ENCODE measurements around the gene PCBP3. TPM values are rescaled to one million over a fixed set of nuclear protein-coding genes. Genes with fewer than 3 reads are reported as not detected.

PCBP3 gene
- total and polyA plus RNA-seq, 2 of the 8 experiments (the other 6 are each of a cell fraction or from before 2014, with no cell fraction given): 3.5 to 6.3 TPM

GRCh38 chr21:45753445-45753844, 109.9 kb downstream of the PCBP3 start:
- Histone ChIP-seq H4K20me1 (replicated peaks in 1 of 2; ENCODE audit: control insufficient read depth in 1 of 2, insufficient read depth in 2 of 2, low read length in 2 of 2) (no peaks in the 10 kb centered on the region), H2BK12ac (ENCODE audit: low read depth, low read length) (no peak overlapping the region), H3K36me3 (ENCODE audit: control insufficient read depth in 2 of 4, insufficient read depth in 4 of 4, low read length in 3 of 4) (no peaks in the 10 kb centered on the region), H2AFZ (ENCODE audit: low read length) (no peak overlapping the region), H3K27ac (ENCODE audit: low read depth, low read length) (no peak overlapping the region), H3K4me2 (ENCODE audit: insufficient read depth in 1 of 2, low read depth in 2 of 2, low read length in 2 of 2) (no peak overlapping the region), H2BK15ac (ENCODE audit: low read length) (no peak overlapping the region), H3K9ac (replicated peaks in 1 of 4; ENCODE audit: extremely low read depth in 1 of 4, low read depth in 3 of 4, low read length in 3 of 4) (no peak overlapping the region), H3K4ac (replicated peaks; ENCODE audit: insufficient read length, low read depth, low read length) (no peak overlapping the region), H2AK5ac (ENCODE audit: low read depth, low read length) (no peak overlapping the region), H3K79me2 (ENCODE audit: control insufficient read depth in 1 of 2, insufficient read depth in 2 of 2, low read length in 2 of 2) (no peaks in the 10 kb centered on the region), H2BK5ac (ENCODE audit: low read depth, low read length) (no peak overlapping the region), H3K4me1 (replicated peaks in 1 of 4; ENCODE audit: control insufficient read depth in 3 of 4, insufficient read depth in 4 of 4, low read length in 3 of 4) (no peaks in the 10 kb centered on the region), H2BK120ac (replicated peaks; ENCODE audit: low read depth, low read length) (no peak overlapping the region), H2BK20ac (ENCODE audit: low read length) (no peak overlapping the region), H3K9me3 (ENCODE audit: insufficient read depth in 2 of 2, low read depth in 1 of 2, low read length in 1 of 2) (no peaks in the 10 kb centered on the region), H3K4me3 (ENCODE audit: extremely low read depth in 1 of 4, insufficient read depth in 2 of 4, low read depth in 3 of 4, low read length in 4 of 4) (no peak overlapping the region), H3K79me1 (ENCODE audit: low read depth, low read length) (no peaks in the 10 kb centered on the region), H4K91ac (replicated peaks; ENCODE audit: insufficient read length, low read length) (no peak overlapping the region), H3K23me2 (ENCODE audit: low read depth, low read length) (no peaks in the 10 kb centered on the region), H3K23ac (ENCODE audit: insufficient read length) (no peak overlapping the region), H4K5ac (ENCODE audit: insufficient read length, low read depth, low read length) (no peak overlapping the region), H4K8ac (ENCODE audit: extremely low read depth, insufficient read depth, low read length) (no peak overlapping the region), H3K56ac (replicated peaks; ENCODE audit: insufficient read length, low read depth, low read length) (no peak overlapping the region), H3K18ac (ENCODE audit: extremely low read depth, low read length) (no peak overlapping the region), H3K27me3 (replicated peaks in 1 of 4; ENCODE audit: control insufficient read depth in 3 of 4, extremely low read depth in 1 of 4, insufficient read depth in 3 of 4, low read length in 3 of 4) (no peaks in the 10 kb centered on the region), H3K14ac (ENCODE audit: insufficient read length) (no peak overlapping the region)
- TF ChIP-seq BCL11A (IDR thresholded peaks at IDR 0.05; ENCODE audit: low read depth in 2 of 2, low read length in 2 of 2): no peak
- WGBS, 2 experiments (ENCODE audit: extremely low coverage in 1 of 2, insufficient coverage in 1 of 2, insufficient read length in 1 of 2, insufficient replicate concordance in 2 of 2, low coverage in 1 of 2, low lambda C conversion rate in 2 of 2, missing lambda C conversion rate in 1 of 2): 81% methylated on average over 1 of the region's 1 CpG; no CpG with 5 or more reads in 1 of the 2 experiments
- ChIA-PET CTCF (ENCODE audit: partially characterized antibody) (interaction anchor here (0.6 kb wide), 1 partner anchor 189 kb away, joined by 3 read pairs; no protein-coding TSS in a partner anchor), POLR2A (ENCODE audit: partially characterized antibody) (no interaction called here)
- DNase-seq (ENCODE audit: low read depth in 1 of 2, low spot score in 2 of 2): no peak
- no peak for FAIRE-seq
